HepG2 (cell line): Measurements from ENCODE around the gene MON1A. TPM values are rescaled to one million over a fixed set of nuclear protein-coding genes. Genes with fewer than 3 reads are reported as not detected.
A peak's percentile ranks its signal among the peaks of the same experiment; 100 is the strongest.

Experiments
- ADNP ChIP-seq: sonication (generic); formaldehyde crosslinking; IDR thresholded peaks from 2 replicates; pipeline ENCODE4 v1.4.0; 2020; ENCODE audit warnings: missing genetic modification reagents
- ASH2L ChIP-seq: fragments of 300-600, 200-600 bp; sonication (generic); IDR thresholded peaks from 2 replicates; pipeline ENCODE4 v1.7.0; 2017; ENCODE audit warnings: low read depth, mild to moderate bottlenecking, moderate library complexity, mixed read lengths, low read length; ENCODE audit not compliant: insufficient read length
- CBFB ChIP-seq: sonication (generic); formaldehyde crosslinking; IDR thresholded peaks from 2 replicates; pipeline ENCODE4 v1.4.0; 2020; ENCODE audit warnings: missing genetic modification reagents
- GFI1 ChIP-seq: sonication (generic); formaldehyde crosslinking; IDR thresholded peaks from 2 replicates; pipeline ENCODE4 v1.5.0; 2020; ENCODE audit warnings: missing genetic modification reagents, mild to moderate bottlenecking, borderline replicate concordance
- HHEX ChIP-seq: IDR thresholded peaks from 2 replicates; pipeline ENCODE4 v1.6.1; 2016; ENCODE audit warnings: control low read depth
- HNRNPLL ChIP-seq: fragments of 200-400 bp; formaldehyde crosslinking; IDR thresholded peaks from 2 replicates; pipeline ENCODE4 v1.6.1; 2017; ENCODE audit warnings: mild to moderate bottlenecking, low read depth, low read length; ENCODE audit not compliant: poor library complexity, severe bottlenecking
- KDM5A ChIP-seq: fragments of 200-600 bp; sonication (generic); IDR thresholded peaks from 2 replicates; pipeline ENCODE4 v1.7.0; 2018; ENCODE audit warnings: antibody characterized with exemption, mild to moderate bottlenecking, low read length, borderline replicate concordance
- MATR3 ChIP-seq: sonication (generic); formaldehyde crosslinking; IDR thresholded peaks from 2 replicates; pipeline ENCODE4 v1.4.0; 2020; ENCODE audit warnings: missing genetic modification reagents
- NCOA2 ChIP-seq: sonication (generic); formaldehyde crosslinking; IDR thresholded peaks from 2 replicates; pipeline ENCODE4 v1.8.0; 2022; ENCODE audit warnings: inconsistent platforms
- SYNCRIP ChIP-seq: fragments of 200-400 bp; formaldehyde crosslinking; IDR thresholded peaks from 2 replicates; pipeline ENCODE4 v1.6.1; 2018; ENCODE audit warnings: mild to moderate bottlenecking, low read depth, low read length; ENCODE audit not compliant: insufficient read depth
- ZNF431 ChIP-seq: sonication (generic); formaldehyde crosslinking; IDR thresholded peaks from 2 replicates; pipeline ENCODE4 v1.9.0; 2022; ENCODE audit warnings: missing genetic modification reagents, low read depth, mild to moderate bottlenecking, borderline replicate concordance
- ZNF576 ChIP-seq: sonication (generic); formaldehyde crosslinking; IDR thresholded peaks from 2 replicates; pipeline ENCODE4 v1.4.0; 2020; ENCODE audit warnings: mild to moderate bottlenecking, missing genetic modification reagents
- ZNF609 ChIP-seq: sonication (generic); formaldehyde crosslinking; IDR thresholded peaks from 2 replicates; pipeline ENCODE4 v1.4.0; 2020; ENCODE audit warnings: mild to moderate bottlenecking, missing genetic modification reagents, borderline replicate concordance
- ZNF768 ChIP-seq: sonication (generic); formaldehyde crosslinking; IDR thresholded peaks from 2 replicates; pipeline ENCODE4 v1.4.0; 2020; ENCODE audit warnings: missing genetic modification reagents
- ZNF883 ChIP-seq: sonication (generic); formaldehyde crosslinking; IDR thresholded peaks from 2 replicates; pipeline ENCODE4 v1.5.1; 2020; ENCODE audit warnings: mild to moderate bottlenecking, missing genetic modification reagents; ENCODE audit errors: not compliant biosample characterization
- polyA plus RNA-seq, 8 experiments: library from polyadenylated mRNA; depleted of rRNA in 3 of 8; stranded (reverse) in 7 of 8; unstranded in 1 of 8; fragments of >200 nt; fragmentation: Illumina TruSeq in 4 of 8; extraction: Trizol in 4 of 8; gene quantifications; 2 replicates each; pipeline versions ENCODE4 v1.2.1 to v1.2.3, GENCODE V29; 2011 to 2016; ENCODE audit warnings: low read depth in 4 of 8, missing spikeins in 1 of 8, mixed read lengths in 1 of 8; ENCODE audit not compliant: insufficient read depth in 1 of 8
- total RNA-seq, 5 experiments: library from RNA; depleted of rRNA; stranded (reverse); fragments of >200 nt; fragmentation: Illumina TruSeq; extraction: Trizol; gene quantifications; 2 replicates each; pipeline ENCODE4 v1.2.3, GENCODE V29; 2016; ENCODE audit warnings: low read depth in 1 of 5
- TF ChIP-seq, protein P1 (sequence below): sonication (generic); formaldehyde crosslinking; IDR thresholded peaks from 2 replicates; pipeline ENCODE4; 2020; ENCODE audit warnings: missing genetic modification reagents, mild to moderate bottlenecking, borderline replicate concordance
- TF ChIP-seq, protein P2 (sequence below): sonication (generic); formaldehyde crosslinking; IDR thresholded peaks from 2 replicates; pipeline ENCODE4 v1.5.1; 2020; ENCODE audit warnings: missing genetic modification reagents, mild to moderate bottlenecking, borderline replicate concordance

MON1A gene
- total and polyA plus RNA-seq, 2 of the 13 experiments (the other 11 are each of a cell fraction or from before 2014, with no cell fraction given): 4.6 to 9.0 TPM

GRCh38 chr3:49873623-49874022, 56.0 kb downstream of the MON1A start (continued):
- TF ChIP-seq ZNF431 (CRISPR knock-in tag): no peak
- no peak for TF ChIP-seq KDM5A
- TF ChIP-seq CBFB (CRISPR knock-in tag): 0 out of 2 replicates have a peak, but pooled peaks have one; percentile 29
- no peak for TF ChIP-seq SYNCRIP
- peak; percentile 44 for TF ChIP-seq ASH2L
- TF ChIP-seq, protein P1, sequence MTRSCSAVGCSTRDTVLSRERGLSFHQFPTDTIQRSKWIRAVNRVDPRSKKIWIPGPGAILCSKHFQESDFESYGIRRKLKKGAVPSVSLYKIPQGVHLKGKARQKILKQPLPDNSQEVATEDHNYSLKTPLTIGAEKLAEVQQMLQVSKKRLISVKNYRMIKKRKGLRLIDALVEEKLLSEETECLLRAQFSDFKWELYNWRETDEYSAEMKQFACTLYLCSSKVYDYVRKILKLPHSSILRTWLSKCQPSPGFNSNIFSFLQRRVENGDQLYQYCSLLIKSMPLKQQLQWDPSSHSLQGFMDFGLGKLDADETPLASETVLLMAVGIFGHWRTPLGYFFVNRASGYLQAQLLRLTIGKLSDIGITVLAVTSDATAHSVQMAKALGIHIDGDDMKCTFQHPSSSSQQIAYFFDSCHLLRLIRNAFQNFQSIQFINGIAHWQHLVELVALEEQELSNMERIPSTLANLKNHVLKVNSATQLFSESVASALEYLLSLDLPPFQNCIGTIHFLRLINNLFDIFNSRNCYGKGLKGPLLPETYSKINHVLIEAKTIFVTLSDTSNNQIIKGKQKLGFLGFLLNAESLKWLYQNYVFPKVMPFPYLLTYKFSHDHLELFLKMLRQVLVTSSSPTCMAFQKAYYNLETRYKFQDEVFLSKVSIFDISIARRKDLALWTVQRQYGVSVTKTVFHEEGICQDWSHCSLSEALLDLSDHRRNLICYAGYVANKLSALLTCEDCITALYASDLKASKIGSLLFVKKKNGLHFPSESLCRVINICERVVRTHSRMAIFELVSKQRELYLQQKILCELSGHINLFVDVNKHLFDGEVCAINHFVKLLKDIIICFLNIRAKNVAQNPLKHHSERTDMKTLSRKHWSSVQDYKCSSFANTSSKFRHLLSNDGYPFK: peak; percentile 48; the same call in 1 of the 2 replicates
- TF ChIP-seq HNRNPLL: no peak
- no peak for TF ChIP-seq ZNF609 (CRISPR knock-in tag)
- TF ChIP-seq ZNF883 (CRISPR knock-in tag): no peak
- TF ChIP-seq ZNF768 (CRISPR knock-in tag): 0 out of 2 replicates have a peak, but pooled peaks have one; percentile 29
- TF ChIP-seq MATR3 (CRISPR knock-in tag): no peak
- TF ChIP-seq ADNP (CRISPR knock-in tag): no peak
- no peak for TF ChIP-seq GFI1
- TF ChIP-seq NCOA2 (CRISPR knock-in tag): peak; percentile 34; the same call in 1 of the 2 replicates
- TF ChIP-seq ZNF576: no peak
- no peak for TF ChIP-seq HHEX (CRISPR knock-in tag)
- TF ChIP-seq, protein P2, sequence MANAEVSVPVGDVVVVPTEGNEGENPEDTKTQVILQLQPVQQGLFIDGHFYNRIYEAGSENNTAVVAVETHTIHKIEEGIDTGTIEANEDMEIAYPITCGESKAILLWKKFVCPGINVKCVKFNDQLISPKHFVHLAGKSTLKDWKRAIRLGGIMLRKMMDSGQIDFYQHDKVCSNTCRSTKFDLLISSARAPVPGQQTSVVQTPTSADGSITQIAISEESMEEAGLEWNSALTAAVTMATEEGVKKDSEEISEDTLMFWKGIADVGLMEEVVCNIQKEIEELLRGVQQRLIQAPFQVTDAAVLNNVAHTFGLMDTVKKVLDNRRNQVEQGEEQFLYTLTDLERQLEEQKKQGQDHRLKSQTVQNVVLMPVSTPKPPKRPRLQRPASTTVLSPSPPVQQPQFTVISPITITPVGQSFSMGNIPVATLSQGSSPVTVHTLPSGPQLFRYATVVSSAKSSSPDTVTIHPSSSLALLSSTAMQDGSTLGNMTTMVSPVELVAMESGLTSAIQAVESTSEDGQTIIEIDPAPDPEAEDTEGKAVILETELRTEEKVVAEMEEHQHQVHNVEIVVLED (CRISPR knock-in tag): no peak
